Osteoblast (primary cell): ENCODE data around the gene RETSAT. TPM values are rescaled to one million over a fixed set of nuclear protein-coding genes. Genes with fewer than 3 reads are reported as not detected.

Experiments
- DNase-seq: peaks from one replicate; pipeline ENCODE4 v3.0.0; 2011; ENCODE audit warnings: low spot score, mixed read lengths; ENCODE audit not compliant: insufficient read length; ENCODE audit errors: missing footprints
- H2AFZ ChIP-seq: 2 replicates; pipeline ENCODE4 v1.6.0; 2011; ENCODE audit warnings: mild to moderate bottlenecking, low read length
- H3K27ac ChIP-seq: 2 replicates; pipeline ENCODE4 v1.5.1; 2011; ENCODE audit warnings: mild to moderate bottlenecking, low read depth, low read length, moderate library complexity
- H3K27me3 ChIP-seq: 2 replicates; pipeline ENCODE4 v1.6.0; 2012; ENCODE audit warnings: mild to moderate bottlenecking, control low read depth, inconsistent platforms, low read length, moderate library complexity; ENCODE audit not compliant: insufficient read depth
- H3K36me3 ChIP-seq: 2 replicates; pipeline ENCODE4 v1.5.1; 2011; ENCODE audit warnings: mild to moderate bottlenecking, low read length, control low read depth, moderate library complexity; ENCODE audit not compliant: insufficient read depth
- H3K4me1 ChIP-seq: 2 replicates; pipeline ENCODE4 v1.5.1; 2011; ENCODE audit warnings: mild to moderate bottlenecking, low read length, control low read depth, moderate library complexity; ENCODE audit not compliant: insufficient read depth
- H3K4me2 ChIP-seq: 2 replicates; pipeline ENCODE4 v1.6.0; 2011; ENCODE audit warnings: mild to moderate bottlenecking, low read length; ENCODE audit not compliant: insufficient read depth
- H3K4me3 ChIP-seq: fragments of 200-600 bp; sonication (generic); 3 replicates; pipeline ENCODE4 v1.5.1; 2012; ENCODE audit warnings: mild to moderate bottlenecking, low read length, inconsistent platforms; ENCODE audit not compliant: insufficient read depth
- H3K79me2 ChIP-seq: 2 replicates; pipeline ENCODE4 v1.6.0; 2012; ENCODE audit warnings: mild to moderate bottlenecking, low read length, control low read depth, inconsistent platforms; ENCODE audit not compliant: insufficient read depth
- H3K9me3 ChIP-seq: 2 replicates; pipeline ENCODE4 v1.5.1; 2011; ENCODE audit warnings: low read depth, low read length, control low read depth
- H4K20me1 ChIP-seq: 2 replicates; pipeline ENCODE4 v1.6.0; 2012; ENCODE audit warnings: mild to moderate bottlenecking, low read length, control low read depth; ENCODE audit not compliant: insufficient read depth
- total RNA-seq: library from RNA; depleted of rRNA; stranded (reverse); fragments of >200 nt; gene quantifications from 2 replicates; pipeline ENCODE4 v1.2.3, GENCODE V29; 2012
- TF ChIP-seq, protein P1 (sequence below): IDR thresholded peaks from 2 replicates; pipeline ENCODE4 v1.5.1; 2011; ENCODE audit warnings: mild to moderate bottlenecking, low read depth, low read length, moderate library complexity; ENCODE audit errors: extremely low read depth

RETSAT gene
- total RNA-seq, 1 donor: 41.6 TPM

DNA sequence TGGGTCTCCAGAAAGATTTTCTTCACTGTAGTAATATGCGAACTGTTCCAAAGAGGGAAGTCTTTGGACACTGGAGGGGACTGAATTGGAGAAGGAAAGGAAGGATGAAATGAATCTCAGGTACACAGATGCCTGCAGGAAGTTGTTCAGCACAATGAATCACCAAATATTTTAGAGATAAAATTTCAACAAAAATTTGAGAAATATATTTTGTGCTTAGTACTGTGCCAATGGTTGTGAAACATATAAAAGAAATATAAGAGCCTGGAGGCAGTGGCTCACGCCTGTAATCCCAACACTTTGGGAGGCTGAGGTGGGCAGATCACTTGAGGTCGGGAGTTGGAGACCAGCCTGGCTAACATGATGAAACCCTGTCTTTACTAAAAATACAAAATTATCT is 3.4 kb upstream of the RETSAT start:
- no peak overlapping the region for H3K27ac ChIP-seq
- peaks cover 49% of the 10 kb centered on the region for H3K79me2 ChIP-seq
- peaks cover 13% of the 10 kb centered on the region for H3K4me1 ChIP-seq
- peaks cover 44% of the 10 kb centered on the region for H3K36me3 ChIP-seq
- TF ChIP-seq, protein P1, sequence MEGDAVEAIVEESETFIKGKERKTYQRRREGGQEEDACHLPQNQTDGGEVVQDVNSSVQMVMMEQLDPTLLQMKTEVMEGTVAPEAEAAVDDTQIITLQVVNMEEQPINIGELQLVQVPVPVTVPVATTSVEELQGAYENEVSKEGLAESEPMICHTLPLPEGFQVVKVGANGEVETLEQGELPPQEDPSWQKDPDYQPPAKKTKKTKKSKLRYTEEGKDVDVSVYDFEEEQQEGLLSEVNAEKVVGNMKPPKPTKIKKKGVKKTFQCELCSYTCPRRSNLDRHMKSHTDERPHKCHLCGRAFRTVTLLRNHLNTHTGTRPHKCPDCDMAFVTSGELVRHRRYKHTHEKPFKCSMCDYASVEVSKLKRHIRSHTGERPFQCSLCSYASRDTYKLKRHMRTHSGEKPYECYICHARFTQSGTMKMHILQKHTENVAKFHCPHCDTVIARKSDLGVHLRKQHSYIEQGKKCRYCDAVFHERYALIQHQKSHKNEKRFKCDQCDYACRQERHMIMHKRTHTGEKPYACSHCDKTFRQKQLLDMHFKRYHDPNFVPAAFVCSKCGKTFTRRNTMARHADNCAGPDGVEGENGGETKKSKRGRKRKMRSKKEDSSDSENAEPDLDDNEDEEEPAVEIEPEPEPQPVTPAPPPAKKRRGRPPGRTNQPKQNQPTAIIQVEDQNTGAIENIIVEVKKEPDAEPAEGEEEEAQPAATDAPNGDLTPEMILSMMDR: no peak
- H4K20me1 ChIP-seq: peaks cover 2% of the 10 kb centered on the region
- no peak overlapping the region for H2AFZ ChIP-seq
- H3K27me3 ChIP-seq: no peaks in the 10 kb centered on the region
- H3K9me3 ChIP-seq: no peaks in the 10 kb centered on the region
- DNase-seq: no peak
- H3K4me2 ChIP-seq: no peak overlapping the region
- no peak overlapping the region for H3K4me3 ChIP-seq

DNA sequence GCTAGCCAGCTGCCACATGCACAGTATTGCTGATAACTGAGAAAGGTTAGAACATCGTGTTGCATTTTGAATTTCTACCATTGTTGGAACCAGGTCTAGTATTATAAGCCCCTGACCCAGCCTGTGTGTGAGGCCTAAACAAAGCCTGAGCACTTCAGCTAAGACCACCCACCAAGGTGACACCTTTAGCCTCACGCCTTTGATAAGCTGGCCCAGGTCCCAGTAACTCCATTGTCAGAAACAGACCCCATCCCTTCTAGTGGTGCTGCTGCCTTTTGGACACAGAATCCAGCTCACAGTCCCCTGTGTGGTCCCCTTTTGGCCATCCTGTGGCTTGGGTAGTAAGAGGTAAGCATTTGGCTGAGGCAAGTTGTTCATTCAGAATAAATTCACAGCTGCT is 1.9 kb upstream of the RETSAT start:
- peaks cover 4% of the 10 kb centered on the region for H4K20me1 ChIP-seq
- peaks cover 58% of the 10 kb centered on the region for H3K79me2 ChIP-seq
- H3K27ac ChIP-seq: no peak overlapping the region
- H2AFZ ChIP-seq: no peak overlapping the region
- TF ChIP-seq, protein P1: no peak
- no peak overlapping the region for H3K4me3 ChIP-seq
- peaks cover 13% of the 10 kb centered on the region for H3K4me1 ChIP-seq
- H3K4me2 ChIP-seq: no peak overlapping the region
- H3K36me3 ChIP-seq: peaks cover 42% of the 10 kb centered on the region
- no peak for DNase-seq
- no peaks in the 10 kb centered on the region for H3K27me3 ChIP-seq
- no peaks in the 10 kb centered on the region for H3K9me3 ChIP-seq

DNA sequence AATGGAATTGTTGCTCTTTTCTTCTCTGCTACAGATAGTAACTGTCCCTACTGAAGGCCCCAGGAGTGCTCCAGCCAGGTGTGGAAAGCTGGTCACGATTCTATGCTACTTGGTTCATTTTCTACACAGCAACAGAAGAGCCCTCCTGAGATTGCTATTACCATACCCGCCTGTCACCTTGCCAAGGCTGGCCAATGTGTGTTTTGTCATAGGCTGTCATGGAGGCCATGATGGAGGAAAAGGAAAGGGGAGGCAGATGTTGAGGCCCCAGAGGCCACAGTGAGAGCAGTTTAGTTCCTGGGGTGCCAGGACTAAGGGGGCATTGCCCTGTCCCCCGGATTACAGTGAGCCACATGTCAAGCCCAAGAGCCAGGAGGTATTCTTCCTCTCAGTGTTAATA is 1.2 kb upstream of the RETSAT start:
- peaks cover 13% of the 10 kb centered on the region for H3K4me1 ChIP-seq
- peaks cover 48% of the 10 kb centered on the region for H3K36me3 ChIP-seq
- no peak for DNase-seq
- no peaks in the 10 kb centered on the region for H3K9me3 ChIP-seq
- peaks cover 4% of the 10 kb centered on the region for H4K20me1 ChIP-seq
- peak overlapping the region; percentile 96 for H3K4me2 ChIP-seq
- peak overlapping the region; percentile 99 for H2AFZ ChIP-seq
- peak overlapping the region; percentile 94 for H3K4me3 ChIP-seq
- TF ChIP-seq, protein P1: no peak
- H3K79me2 ChIP-seq: peaks cover 58% of the 10 kb centered on the region
- no peaks in the 10 kb centered on the region for H3K27me3 ChIP-seq
- H3K27ac ChIP-seq: peak overlapping the region; percentile 92

DNA sequence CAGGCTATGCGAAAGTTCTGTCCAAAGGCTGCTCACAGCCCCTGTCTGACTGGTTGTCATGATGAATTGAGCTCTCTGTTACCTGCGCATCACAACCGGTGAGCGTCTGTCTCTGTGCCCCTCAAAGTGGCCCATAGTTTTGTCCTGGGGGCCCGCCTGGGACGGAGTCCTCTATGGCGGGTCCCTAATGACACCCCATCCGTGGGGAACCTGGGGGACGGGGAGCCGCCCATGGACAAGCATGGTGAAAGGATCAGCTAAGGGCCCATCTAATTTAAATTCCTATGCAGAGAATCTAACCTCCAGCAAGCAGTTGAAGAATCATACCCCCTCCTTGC is 714 bp upstream of the RETSAT start:
- H3K27me3 ChIP-seq: no peaks in the 10 kb centered on the region
- no peaks in the 10 kb centered on the region for H3K9me3 ChIP-seq
- no peak for DNase-seq
- peak overlapping the region; percentile 96 for H3K4me2 ChIP-seq
- peaks cover 4% of the 10 kb centered on the region for H4K20me1 ChIP-seq
- peak overlapping the region; percentile 92 for H3K27ac ChIP-seq
- TF ChIP-seq, protein P1: no peak
- H2AFZ ChIP-seq: peak overlapping the region; percentile 99
- peak overlapping the region; percentile 94 for H3K4me3 ChIP-seq
- H3K36me3 ChIP-seq: peaks cover 49% of the 10 kb centered on the region
- peaks cover 58% of the 10 kb centered on the region for H3K79me2 ChIP-seq
- H3K4me1 ChIP-seq: peaks cover 13% of the 10 kb centered on the region
